ENCODE data around the gene SLC27A6.

DNA sequence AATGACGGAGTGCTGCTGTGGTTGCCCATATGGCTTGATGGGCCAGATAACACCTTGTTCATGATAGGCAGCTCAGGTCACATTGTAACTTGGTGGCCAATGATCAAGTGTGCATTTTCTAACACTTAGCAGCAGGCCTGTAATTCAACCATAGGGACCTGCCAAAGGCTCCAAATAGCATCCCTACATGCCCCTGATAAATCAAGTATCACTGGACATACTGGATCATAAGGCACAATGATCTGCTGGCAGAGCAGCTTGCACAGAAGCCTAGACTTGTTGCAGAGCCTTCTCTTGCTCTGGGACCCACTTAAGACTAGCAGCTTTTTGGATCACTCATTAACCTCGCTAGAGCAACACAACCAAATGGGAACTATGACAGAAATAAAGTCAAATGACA, 83.2 kb downstream of the SLC27A6 start:
- TF ChIP-seq POLR2AphosphoS5 (IDR thresholded peaks at IDR 0.05) (no peak), CTCF (IDR thresholded peaks at IDR 0.05) (no peak)

Measured in sigmoid colon (tissue), 4 donors.